Nucleus accumbens (tissue), 56 donors: ENCODE results near the gene IL1RAPL1.

Source experiments
- DNase-seq, 56 donors: peaks; one replicate each; lab custom pipeline; 2025; lab: John Stamatoyannopoulos, UW

The IL1RAPL1 gene

DNA sequence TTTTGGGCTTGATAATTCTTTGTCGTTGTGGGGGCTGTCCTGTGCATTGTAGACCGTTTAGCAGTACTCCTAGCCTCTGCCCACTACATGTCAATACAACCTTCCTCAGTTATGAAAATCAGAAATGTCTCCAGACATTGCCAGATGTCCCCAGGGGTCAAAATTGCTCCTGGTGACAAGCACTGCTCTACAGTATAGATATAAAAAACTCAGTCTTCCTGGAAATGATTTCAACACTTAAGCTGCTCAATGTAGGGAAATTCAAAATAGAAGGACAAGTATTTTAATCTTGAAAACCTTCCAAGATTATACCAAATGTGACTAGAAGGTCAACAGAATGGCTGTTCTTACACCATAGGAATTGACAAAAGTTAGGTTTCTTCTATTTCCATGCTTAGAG is 1339.4 kb downstream of the IL1RAPL1 start:
- DNase-seq = no peak

GRCh38 chrX:29935455-29935854 is 1348.2 kb downstream of the IL1RAPL1 start:
- DNase-seq = no peak

DNA sequence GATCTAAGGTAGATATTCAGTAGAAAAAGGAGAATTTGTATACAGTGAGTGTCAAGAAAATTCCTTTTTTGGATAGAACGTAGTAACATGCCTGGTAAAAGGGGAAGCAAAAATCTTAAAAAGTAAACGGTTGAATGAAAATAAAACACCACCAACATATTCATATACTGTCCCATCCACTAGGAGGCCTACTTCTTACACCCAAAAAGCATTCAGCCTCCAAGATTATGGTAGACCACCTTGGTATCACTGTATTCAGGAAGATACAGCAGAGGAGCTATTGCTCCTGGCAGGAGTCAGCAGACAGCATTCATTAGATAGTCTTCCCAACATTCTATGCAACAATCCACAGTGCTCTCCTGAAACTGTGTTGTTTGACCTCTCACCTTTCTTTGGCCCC is 1353.5 kb downstream of the IL1RAPL1 start:
- DNase-seq = no peak

DNA sequence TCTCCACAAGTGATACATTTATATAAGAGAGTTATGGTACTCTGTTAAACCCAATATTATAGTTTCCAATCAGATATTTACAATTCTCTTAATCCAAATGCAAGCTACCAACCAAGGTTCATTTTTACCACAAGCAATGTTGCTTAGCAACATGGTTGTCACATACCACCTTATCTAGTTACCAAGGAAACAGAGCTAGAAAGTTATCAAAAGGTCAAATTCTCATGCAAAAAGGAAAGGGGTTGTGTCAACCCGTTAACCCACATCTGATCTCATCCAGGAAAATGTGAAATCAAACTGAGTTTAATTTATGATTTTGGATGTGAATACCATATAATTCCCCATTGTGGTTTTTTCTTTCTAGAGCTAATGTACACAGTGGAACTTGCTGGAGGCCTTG is 1354.0 kb downstream of the IL1RAPL1 start:
- no peak for DNase-seq

DNA sequence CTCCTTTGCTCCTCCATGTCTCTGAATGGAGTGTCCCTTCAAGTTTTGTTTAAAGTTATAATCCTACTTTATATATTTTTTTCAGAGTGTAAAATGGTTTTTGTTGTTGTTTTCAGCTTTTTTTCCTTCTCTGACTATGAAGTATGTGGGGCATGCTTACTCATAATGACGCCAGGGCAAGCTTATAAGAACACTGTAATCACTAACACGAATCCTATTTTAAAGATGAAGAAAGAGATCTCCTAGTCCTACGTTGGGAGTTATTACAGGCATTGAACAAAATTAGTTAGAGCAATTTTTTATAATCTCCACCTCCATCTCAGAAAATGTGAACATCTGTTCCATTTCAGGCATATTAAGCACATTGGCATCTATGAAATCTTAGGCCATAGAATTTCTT is 1360.0 kb downstream of the IL1RAPL1 start:
- no peak for DNase-seq

DNA sequence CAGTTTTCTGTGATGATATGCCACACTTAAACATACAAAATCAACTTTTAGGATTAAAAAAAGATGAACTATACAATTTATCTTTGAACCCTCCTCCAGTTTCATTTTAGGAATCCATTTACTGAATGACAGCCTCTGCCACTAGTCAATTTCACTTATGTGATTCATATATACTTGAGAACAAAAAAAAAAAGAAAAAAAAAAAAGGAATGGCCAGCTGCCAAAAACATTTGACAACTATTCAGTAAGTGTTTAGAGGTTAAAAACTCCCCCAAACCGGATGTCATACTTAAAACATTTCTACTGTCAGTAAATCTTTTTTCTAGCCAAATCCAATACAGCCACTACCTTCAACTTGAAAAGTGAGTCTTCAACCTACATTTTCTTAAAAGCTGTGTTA is 1361.4 kb downstream of the IL1RAPL1 start:
- no peak for DNase-seq

DNA sequence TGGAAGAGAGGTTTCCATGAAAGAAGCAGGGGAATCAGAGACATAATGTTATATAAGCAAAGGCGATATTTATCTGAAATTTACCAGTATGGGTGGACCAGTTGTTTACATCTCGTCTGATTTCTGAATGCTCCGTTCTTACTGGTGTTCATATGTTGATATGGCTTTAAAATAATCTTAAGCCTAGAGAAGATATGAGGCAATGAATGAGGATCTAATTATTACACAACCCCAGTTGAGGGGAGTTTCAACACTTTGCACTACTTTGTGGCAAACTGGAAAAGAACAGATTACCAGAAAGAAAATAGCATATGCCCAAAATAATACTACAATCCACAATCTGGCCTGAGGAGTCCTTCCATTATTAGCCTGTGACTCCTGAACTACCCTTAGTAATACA is 1364.8 kb downstream of the IL1RAPL1 start:
- no peak for DNase-seq

GRCh38 chrX:29962061-29962460 is 1374.8 kb downstream of the IL1RAPL1 start:
- no peak for DNase-seq

DNA sequence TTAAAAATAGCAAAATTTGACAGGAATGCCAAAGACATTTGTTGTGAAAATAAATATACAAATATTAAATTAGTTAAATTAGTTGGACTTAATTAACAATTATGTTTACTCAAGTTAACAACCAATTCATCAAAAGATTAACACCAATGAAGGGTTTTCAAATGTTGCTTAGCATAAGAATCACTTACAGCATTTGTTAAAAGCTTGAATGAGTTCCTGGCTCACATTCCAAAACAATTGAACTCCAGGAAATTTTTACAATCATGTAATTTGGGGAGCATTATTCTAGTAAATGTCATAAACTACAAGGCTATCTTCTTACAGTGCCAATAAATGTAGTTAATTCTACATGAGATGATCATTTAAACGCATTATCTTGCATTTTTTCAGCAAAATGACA is 1378.4 kb downstream of the IL1RAPL1 start:
- DNase-seq = no peak

- DNase-seq = no peak
These were observed 1404.8 kb downstream of the IL1RAPL1 start for GRCh38 chrX:29992083-29992482.

DNA sequence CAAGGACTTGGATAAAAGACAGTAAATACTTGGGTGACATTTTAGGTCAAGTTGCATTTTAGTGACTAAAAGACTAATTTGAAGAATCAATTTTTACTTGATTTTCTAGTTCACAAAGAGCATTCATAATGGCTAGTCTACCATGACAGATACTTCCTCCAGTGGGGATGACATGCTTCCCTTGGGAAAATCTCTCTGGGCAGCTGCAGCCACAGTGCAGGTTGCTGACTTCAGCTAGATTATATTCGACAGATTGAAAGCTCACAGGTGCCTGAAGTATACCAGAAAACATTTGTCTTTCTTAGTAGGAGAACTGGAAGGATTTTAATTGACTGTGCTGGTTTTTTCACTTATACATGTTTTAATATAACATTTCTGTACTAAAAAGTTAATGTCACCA is 1418.6 kb downstream of the IL1RAPL1 start:
- no peak for DNase-seq
